Stimulated activated naive B cell treated with anti-CD40 and anti-IgM and Interleukin-4, amounts not matched to agents 10 μg/mL and 1 μg/mL and 100 μg/mL, for 72 hours (primary cell): Measurements from ENCODE around the gene NEGR1.
A peak's percentile ranks its signal among the peaks of the same experiment; 100 is the strongest.
"Not testable (repeated sequence)": the region's sequence is repeated elsewhere in the genome, so short reads cannot be mapped to it uniquely, and the experiment has no call there.

Experiments used
- ATAC-seq, 2 donors: fragments of 150-1000 bp; cut with Tn5 transposase; replicated peaks; 2 replicates each; pipeline ENCODE4 v1.10.0; 2021; ENCODE audit warnings: moderate library complexity in 1 of 2
- DNase-seq: peaks from one replicate; pipeline ENCODE4 v3.0.0; 2021
- H3K27ac Mint-ChIP-seq: one replicate; pipeline ENCODE4 v1.8.0; 2022; ENCODE audit warnings: mild to moderate bottlenecking, mixed read lengths
- H3K27me3 Mint-ChIP-seq, 2 donors: one replicate each; pipeline ENCODE4 v1.8.0; 2022; ENCODE audit warnings: mixed read lengths in 2 of 2
- H3K36me3 Mint-ChIP-seq, 2 donors: one replicate each; pipeline ENCODE4 v1.8.0; 2022; ENCODE audit warnings: mixed read lengths in 2 of 2, mild to moderate bottlenecking in 1 of 2
- H3K4me1 Mint-ChIP-seq, 2 donors: one replicate each; pipeline ENCODE4 v1.8.0; 2022; ENCODE audit warnings: mixed read lengths in 2 of 2, mild to moderate bottlenecking in 1 of 2
- H3K4me3 Mint-ChIP-seq, 2 donors: one replicate each; pipeline ENCODE4 v1.8.0; 2022; ENCODE audit warnings: mild to moderate bottlenecking in 2 of 2, mixed read lengths in 2 of 2, moderate library complexity in 1 of 2
- H3K9me3 Mint-ChIP-seq, 2 donors: one replicate each; pipeline ENCODE4 v1.8.0; 2022; ENCODE audit warnings: mixed read lengths in 2 of 2, mild to moderate bottlenecking in 1 of 2

The NEGR1 gene

DNA sequence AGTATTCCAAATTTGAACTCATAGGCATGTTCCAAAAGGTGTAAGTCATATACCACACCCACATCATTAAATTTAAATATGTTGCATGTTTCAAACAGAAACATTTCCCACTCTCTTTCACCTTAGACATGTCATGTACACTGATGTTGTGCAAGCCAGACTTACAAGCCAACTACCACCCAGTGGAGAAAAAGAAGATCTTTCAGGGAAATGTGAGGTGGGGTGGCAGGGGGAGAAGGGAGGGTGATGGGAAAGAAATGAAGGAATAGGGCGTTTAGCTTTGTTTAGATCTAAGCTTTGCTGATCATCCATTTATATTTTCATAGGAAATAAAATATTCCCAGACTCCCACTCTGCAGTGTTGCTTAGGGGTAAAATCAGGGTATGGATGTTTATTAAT, 1.6 kb downstream of the NEGR1 start:
- no peaks in the 10 kb centered on the region for H3K36me3 Mint-ChIP-seq
- peaks cover 0 to 1% of the 10 kb centered on the region in 2 donors for H3K9me3 Mint-ChIP-seq
- no peak for DNase-seq
- no peak overlapping the region for H3K4me3 Mint-ChIP-seq
- no peak for ATAC-seq
- peak overlapping the region; percentile 7 for H3K27ac Mint-ChIP-seq
- H3K4me1 Mint-ChIP-seq, result peaks cover 16 to 24% of the 10 kb centered on the region in 2 donors
- peaks cover 17% of the 10 kb centered on the region in 2 donors for H3K27me3 Mint-ChIP-seq

DNA sequence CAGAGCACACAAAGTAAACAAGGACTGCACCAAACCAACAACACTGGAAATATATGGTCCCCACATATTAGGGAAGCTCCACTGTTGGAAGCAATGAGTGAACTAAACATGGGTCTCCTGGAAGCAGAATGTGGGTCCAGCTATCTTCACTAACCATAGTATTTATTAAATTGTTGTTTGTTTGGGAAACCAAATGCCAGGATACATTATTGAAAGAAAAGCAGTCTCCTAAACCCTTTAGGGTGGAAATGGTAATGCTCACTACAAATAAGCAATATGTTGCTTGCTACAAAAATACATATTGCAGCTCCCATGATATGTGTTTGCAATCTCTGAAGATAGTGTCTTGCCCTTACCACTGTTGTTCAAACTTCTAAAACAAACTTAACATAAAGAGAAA, 2.2 kb downstream of the NEGR1 start:
- Mint-ChIP-seq H3K27ac (no peak overlapping the region), H3K36me3 (no peaks in the 10 kb centered on the region), H3K9me3 (peaks cover 0 to 1% of the 10 kb centered on the region in 2 donors), H3K4me1 (peaks cover 16 to 24% of the 10 kb centered on the region in 2 donors), H3K4me3 (no peak overlapping the region), H3K27me3 (peaks cover 17% of the 10 kb centered on the region in 2 donors)
- no peak for ATAC-seq
- DNase-seq, result no peak

DNA sequence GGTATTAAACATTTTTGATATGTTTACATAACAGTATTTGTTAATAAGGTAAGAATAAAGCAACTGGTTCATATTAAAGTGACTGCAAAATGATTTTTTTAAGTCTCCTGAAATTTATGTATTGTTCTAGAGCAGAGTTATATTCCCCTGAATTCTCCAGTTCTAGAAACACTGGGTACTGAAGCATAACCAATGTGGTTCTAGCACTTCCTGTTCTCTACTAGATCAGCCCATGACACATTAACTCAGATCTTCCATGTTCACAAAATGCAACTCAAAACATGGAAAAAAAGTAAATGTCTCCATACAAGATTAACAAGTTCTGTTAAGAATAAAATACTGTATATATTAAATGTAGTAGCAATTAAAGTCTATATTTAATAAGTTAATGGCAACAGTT, 3.9 kb downstream of the NEGR1 start:
- Mint-ChIP-seq H3K27ac (no peak overlapping the region), H3K36me3 (no peaks in the 10 kb centered on the region), H3K4me1 (peaks cover 16 to 24% of the 10 kb centered on the region in 2 donors), H3K9me3 (peaks cover 0 to 1% of the 10 kb centered on the region in 2 donors), H3K27me3 (peaks cover 17 to 21% of the 10 kb centered on the region in 2 donors), H3K4me3 (no peak overlapping the region)
- no peak for DNase-seq
- peak in 1 of 2 donors; percentile 25 for ATAC-seq

DNA sequence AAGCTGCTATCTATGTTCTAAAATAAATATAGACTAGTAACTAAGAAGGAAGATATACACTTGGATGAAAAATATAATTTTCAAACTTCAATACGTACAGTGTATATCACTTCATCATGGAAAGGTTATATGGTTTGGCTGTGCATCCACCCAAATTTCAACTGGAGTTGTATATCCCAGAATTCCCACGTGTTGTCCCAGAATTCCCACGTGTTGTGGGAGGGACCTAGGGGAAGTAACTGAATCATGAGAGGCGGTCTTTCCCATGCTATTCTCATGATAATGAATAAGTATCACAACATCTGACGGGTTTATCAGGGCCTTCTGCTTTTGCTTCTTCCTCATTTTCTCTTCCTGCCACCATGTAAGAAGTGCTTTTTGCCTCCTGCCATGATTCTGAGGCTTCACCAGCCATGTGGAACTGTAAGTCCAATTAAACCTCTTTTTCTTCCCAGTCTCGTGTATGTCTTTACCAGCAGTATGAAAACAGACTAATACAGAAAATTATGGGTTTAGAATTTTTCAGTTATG, 10.7 kb downstream of the NEGR1 start:
- Mint-ChIP-seq H3K4me1 (no peaks in the 10 kb centered on the region), H3K9me3 (peaks cover 3 to 11% of the 10 kb centered on the region in 2 donors), H3K4me3 (no peak overlapping the region), H3K27me3 (peaks cover 0 to 4% of the 10 kb centered on the region in 2 donors), H3K27ac (no peak overlapping the region), H3K36me3 (no peaks in the 10 kb centered on the region)
- ATAC-seq (no peak), DNase-seq (no peak)

DNA sequence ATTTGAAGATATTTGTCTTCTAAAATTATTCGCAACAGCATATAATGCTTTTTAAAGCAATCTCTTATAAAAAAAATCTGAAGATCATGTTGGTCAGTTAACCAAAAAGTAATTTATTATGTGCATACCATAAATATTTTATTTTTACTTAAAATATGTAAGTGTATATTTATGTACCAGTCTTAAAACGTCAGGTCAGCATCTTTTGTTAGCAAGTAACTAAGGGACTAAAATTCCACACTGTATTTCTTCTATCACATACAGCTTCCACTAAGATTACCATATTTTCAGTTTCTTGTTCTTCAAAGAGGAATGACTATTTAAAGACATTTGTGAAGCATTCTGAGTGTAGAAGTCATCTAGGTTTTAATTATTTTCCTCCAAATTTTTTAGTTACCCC, 19.6 kb downstream of the NEGR1 start:
- Mint-ChIP-seq H3K36me3 (no peaks in the 10 kb centered on the region), H3K4me1 (no peaks in the 10 kb centered on the region), H3K27me3 (no peaks in the 10 kb centered on the region), H3K27ac (no peak overlapping the region), H3K9me3 (no peaks in the 10 kb centered on the region), H3K4me3 (no peak overlapping the region)
- DNase-seq, result no peak
- ATAC-seq, result no peak

DNA sequence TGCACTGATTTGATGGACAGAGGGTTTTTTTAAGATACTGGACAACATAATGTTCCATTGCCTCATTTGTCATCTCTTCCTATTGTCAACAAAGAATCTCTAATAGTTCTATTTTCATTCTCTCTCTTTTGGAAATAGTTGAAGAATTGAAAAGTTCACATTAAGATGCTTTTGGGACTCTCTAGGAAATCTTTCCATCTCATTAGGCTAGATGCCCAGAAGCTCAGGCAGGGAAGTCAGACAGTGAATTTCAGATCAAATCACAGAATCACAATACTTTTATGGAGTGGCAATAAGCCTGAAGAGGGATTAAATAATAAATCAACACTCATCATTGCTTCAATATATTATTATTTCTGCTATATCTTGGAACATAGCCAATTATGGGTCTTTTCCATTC, 29.2 kb downstream of the NEGR1 start:
- ATAC-seq (no peak), DNase-seq (no peak)
- Mint-ChIP-seq H3K4me1 (no peaks in the 10 kb centered on the region), H3K27ac (no peak overlapping the region), H3K27me3 (no peaks in the 10 kb centered on the region), H3K4me3 (no peak overlapping the region), H3K9me3 (no peaks in the 10 kb centered on the region), H3K36me3 (no peaks in the 10 kb centered on the region)

DNA sequence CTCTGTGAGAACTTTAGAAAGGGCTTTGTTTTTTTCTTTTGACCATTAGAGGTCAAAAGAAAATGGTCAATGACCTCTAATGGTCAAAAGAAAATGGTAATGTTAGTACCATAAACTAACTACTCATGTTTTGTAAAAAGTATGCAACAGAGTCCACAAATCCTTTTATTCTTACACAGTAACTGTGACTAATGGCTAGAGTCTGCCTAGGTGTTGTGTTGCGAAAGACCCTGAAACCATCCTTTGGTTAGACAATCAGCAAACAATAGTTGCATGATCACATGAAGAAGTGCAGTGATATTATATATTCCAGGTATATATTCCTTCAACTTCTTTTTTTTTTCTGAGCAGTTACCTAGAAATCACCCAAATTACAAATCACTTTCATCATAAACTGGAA, 40.9 kb downstream of the NEGR1 start:
- Mint-ChIP-seq H3K9me3 (no peaks in the 10 kb centered on the region), H3K4me3 (no peak overlapping the region), H3K4me1 (no peaks in the 10 kb centered on the region), H3K27me3 (no peaks in the 10 kb centered on the region), H3K27ac (no peak overlapping the region), H3K36me3 (no peaks in the 10 kb centered on the region)
- ATAC-seq, result no peak
- no peak for DNase-seq

DNA sequence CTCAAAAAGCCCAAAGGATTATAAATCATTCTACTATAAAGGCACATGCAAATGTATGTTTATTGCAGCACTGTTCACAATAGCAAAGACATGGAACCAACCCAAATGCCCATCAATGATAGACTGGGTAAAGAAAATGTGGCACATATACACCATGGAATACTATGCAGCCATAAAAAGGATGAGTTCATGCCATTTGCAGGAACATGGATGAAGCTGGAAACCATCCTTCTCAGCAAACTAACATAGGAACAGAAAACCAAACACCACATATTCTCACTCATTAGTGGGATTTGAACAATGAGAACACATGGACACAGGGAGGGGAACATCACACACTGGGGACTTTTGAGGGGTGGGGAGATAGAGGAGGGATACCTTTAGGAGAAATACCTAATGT, 46.4 kb downstream of the NEGR1 start:
- H3K4me1 Mint-ChIP-seq, H3K9me3 Mint-ChIP-seq, H3K4me3 Mint-ChIP-seq, H3K27me3 Mint-ChIP-seq, ATAC-seq, DNase-seq, H3K36me3 Mint-ChIP-seq, H3K27ac Mint-ChIP-seq: not testable (repeated sequence)

DNA sequence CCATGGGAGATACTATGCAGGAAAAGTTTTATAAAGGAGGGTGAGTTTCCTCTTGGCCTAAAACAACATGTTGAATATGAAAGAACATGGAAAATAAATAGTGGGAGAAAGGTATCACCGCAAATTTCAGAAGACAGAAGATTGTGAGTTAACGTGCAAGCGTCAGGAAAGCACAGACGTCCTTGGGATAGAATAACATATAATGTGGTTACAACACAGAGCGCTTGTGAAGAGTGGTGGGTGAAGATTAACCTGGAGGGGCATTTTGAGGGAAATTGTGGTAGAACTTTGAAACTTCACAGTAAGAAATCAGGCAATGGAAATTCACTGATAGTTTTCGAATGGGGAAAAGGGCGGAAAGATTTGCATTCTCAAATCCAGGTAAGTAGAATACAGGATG, 47.3 kb downstream of the NEGR1 start:
- Mint-ChIP-seq H3K27ac (no peak overlapping the region), H3K36me3 (no peaks in the 10 kb centered on the region), H3K4me3 (no peak overlapping the region), H3K27me3 (no peaks in the 10 kb centered on the region), H3K4me1 (no peaks in the 10 kb centered on the region), H3K9me3 (peaks cover 4 to 9% of the 10 kb centered on the region in 2 donors)
- ATAC-seq (no peak), DNase-seq (no peak)

DNA sequence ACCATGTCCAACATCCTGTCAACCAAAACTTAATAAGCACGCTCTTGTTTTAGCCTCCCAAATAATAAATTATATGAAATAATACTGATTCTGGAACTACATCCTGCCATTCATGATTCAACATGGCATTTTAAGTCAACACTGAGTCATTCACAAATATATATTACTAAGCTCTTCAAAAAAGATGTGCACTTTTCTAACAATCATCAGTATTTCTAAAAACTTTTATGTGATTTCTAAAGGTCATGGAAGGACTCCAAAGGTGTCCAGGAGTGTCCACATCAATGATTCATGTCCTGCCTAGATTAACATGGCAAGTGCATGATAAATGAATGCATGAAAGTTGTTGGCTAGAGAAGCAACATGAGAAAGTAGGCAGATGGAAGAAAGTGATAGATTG, 51.6 kb downstream of the NEGR1 start:
- no peak for ATAC-seq
- Mint-ChIP-seq H3K9me3 (peaks cover 3 to 9% of the 10 kb centered on the region in 2 donors), H3K36me3 (no peaks in the 10 kb centered on the region), H3K4me1 (no peaks in the 10 kb centered on the region), H3K4me3 (no peak overlapping the region), H3K27me3 (no peaks in the 10 kb centered on the region), H3K27ac (no peak overlapping the region)
- DNase-seq, result no peak

DNA sequence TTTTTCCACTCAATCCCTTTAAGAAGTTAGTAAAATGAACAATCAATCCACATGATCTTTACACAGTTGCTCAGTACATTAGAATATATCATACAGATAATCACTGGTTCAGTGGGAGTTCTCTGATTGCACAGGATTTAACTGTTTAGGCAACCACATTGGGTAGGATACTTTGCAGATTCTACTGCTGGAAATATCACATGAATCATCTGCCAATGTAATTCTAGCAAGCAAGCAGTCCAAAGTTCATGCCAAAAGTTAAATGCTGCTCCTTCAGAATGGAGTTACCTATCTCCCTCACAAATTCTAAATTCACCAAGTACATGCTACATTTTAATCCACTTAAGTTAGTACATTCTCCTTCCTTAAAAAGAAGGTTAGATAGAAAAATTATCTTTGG, 52.4 kb downstream of the NEGR1 start:
- peaks cover 0 to 5% of the 10 kb centered on the region in 2 donors for H3K9me3 Mint-ChIP-seq

DNA sequence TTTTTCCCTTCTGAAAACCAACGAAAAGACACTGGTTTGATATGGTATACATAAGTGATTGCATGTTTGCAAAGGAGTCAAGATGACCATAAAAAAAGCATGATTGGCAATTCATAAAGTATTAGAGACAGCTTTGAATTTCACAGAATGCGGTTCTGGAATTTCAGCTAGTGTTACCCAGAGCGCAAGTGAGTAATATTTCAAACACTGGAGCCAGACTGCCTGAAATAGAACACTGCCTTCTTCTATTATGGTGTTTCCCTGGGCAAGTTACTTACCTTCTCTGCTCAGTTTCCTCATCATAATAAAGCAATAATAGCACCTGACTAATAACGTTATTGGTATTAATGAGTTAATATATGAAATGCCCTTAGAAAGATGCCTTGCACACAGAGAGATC, 54.7 kb downstream of the NEGR1 start:
- DNase-seq (no peak), ATAC-seq (no peak)
- no peak overlapping the region for H3K27ac Mint-ChIP-seq
- no peaks in the 10 kb centered on the region for H3K4me1 Mint-ChIP-seq
- H3K4me3 Mint-ChIP-seq, result no peak overlapping the region
- no peaks in the 10 kb centered on the region for H3K9me3 Mint-ChIP-seq
- H3K27me3 Mint-ChIP-seq, result no peaks in the 10 kb centered on the region
- H3K36me3 Mint-ChIP-seq, result no peaks in the 10 kb centered on the region

More for the DNA sequence above, 52.4 kb downstream of the NEGR1 start:
- H3K27ac Mint-ChIP-seq, result no peak overlapping the region
- no peak for DNase-seq
- H3K27me3 Mint-ChIP-seq, result no peaks in the 10 kb centered on the region
- ATAC-seq, result no peak
- no peaks in the 10 kb centered on the region for H3K36me3 Mint-ChIP-seq
- H3K4me3 Mint-ChIP-seq, result no peak overlapping the region
- H3K4me1 Mint-ChIP-seq, result no peaks in the 10 kb centered on the region

DNA sequence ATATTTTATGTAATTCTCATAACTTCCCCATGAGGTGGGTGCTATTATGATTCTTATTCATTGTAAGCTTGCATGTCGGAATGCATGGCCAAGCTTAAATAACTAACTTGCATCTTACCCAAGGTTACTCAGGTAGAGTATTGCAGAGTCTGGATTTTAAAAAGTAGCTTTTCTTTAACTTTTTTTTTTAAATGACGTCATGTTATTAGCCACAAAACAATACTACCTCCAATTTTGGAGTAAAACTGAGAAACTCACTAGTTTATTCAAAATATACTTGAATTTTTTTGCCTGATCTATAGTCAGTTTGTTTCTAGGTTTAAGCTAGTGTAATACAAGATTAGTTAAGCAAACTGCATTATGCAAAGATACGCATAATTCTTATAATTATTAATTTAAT, 57.8 kb downstream of the NEGR1 start:
- no peaks in the 10 kb centered on the region for H3K4me1 Mint-ChIP-seq
- no peaks in the 10 kb centered on the region for H3K36me3 Mint-ChIP-seq
- H3K27me3 Mint-ChIP-seq, result no peaks in the 10 kb centered on the region
- ATAC-seq (no peak), DNase-seq (no peak)
- H3K27ac Mint-ChIP-seq, result no peak overlapping the region
- no peak overlapping the region for H3K4me3 Mint-ChIP-seq
- H3K9me3 Mint-ChIP-seq, result no peaks in the 10 kb centered on the region

DNA sequence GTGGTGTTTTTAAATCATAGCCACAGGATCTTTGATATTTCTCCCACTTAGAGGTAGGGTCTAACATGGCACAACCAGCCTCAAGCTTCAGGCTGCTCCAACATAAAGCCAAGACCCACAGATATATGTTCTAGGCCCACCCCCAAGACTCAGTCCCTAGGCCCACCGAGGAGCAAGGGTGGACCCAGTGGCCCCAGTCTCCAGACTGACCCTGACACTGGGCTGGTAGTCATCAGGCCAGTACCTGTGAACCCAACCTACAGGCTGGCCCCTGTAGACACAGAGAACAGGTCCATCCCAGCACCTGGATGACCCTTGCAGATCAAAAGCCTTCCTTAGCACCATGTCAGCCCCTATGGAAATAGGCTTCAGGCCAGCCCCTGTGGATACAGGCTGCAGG, 60.5 kb downstream of the NEGR1 start:
- Mint-ChIP-seq H3K27me3 (no peaks in the 10 kb centered on the region), H3K4me1 (no peaks in the 10 kb centered on the region), H3K27ac (no peak overlapping the region), H3K4me3 (no peak overlapping the region), H3K9me3 (no peaks in the 10 kb centered on the region), H3K36me3 (no peaks in the 10 kb centered on the region)
- DNase-seq (no peak), ATAC-seq (no peak)

DNA sequence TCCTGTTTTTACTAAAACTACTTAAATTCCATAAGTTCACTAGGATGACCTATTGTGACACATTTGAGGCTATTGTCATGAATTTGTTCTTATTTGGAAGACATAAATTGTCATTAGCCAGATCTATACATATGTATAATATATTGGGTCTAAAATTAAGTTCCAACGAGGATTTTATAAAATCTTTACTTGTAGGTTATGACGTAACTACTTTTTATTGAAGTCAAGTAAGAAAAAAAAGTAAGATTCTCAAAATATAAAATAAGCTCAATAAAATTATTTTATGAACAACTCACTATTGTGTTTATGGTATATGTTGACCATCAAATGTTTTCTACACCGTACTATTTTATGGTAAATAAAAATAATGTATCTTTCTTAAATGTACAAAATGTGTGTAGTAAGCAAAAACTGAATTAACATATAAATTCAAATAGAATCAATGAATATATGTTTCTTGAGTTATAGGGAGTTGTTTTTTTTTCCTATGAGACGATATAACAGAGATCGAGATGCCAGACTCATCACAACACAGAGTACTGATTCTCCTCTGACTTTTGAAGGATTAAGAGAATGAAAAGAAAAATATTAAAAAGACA, 64.1 kb downstream of the NEGR1 start:
- no peaks in the 10 kb centered on the region for H3K36me3 Mint-ChIP-seq
- H3K27me3 Mint-ChIP-seq, result no peaks in the 10 kb centered on the region
- ATAC-seq, result no peak
- DNase-seq, result no peak
- no peak overlapping the region for H3K27ac Mint-ChIP-seq
- H3K9me3 Mint-ChIP-seq, result no peaks in the 10 kb centered on the region
- H3K4me3 Mint-ChIP-seq, result no peak overlapping the region
- H3K4me1 Mint-ChIP-seq, result no peaks in the 10 kb centered on the region

DNA sequence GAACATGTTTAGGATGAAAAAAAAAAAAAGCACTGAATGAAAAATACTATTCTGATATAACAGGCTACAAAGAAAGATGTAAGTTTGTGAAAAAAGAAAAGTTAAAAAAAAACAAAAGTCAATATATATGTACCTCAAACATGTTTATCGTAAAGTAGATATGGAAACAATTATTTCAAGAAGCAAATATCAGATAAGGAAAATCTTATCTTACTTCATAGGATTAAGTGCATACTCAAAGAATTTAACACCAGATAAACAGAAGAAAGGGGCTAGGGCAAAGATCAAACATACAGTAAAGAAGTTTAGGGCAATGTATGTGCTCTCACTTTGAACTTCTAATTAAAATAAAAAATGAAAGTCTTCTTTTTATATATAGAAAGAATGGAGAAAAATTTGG, 75.3 kb downstream of the NEGR1 start:
- H3K27ac Mint-ChIP-seq, result no peak overlapping the region
- no peaks in the 10 kb centered on the region for H3K9me3 Mint-ChIP-seq
- no peaks in the 10 kb centered on the region for H3K36me3 Mint-ChIP-seq
- H3K4me3 Mint-ChIP-seq, result no peak overlapping the region
- DNase-seq (no peak), ATAC-seq (no peak)
- no peaks in the 10 kb centered on the region for H3K4me1 Mint-ChIP-seq
- no peaks in the 10 kb centered on the region for H3K27me3 Mint-ChIP-seq
